GM06990 (cell line): ENCODE measurements around the gene SEL1L.

Experiments
- DNase-seq: peaks from one replicate; pipeline ENCODE4 v3.0.0-alpha.2; 2011; ENCODE audit not compliant: insufficient read length; ENCODE audit errors: extremely low read depth
- H3K27me3 ChIP-seq: replicated peaks from 2 replicates; pipeline ENCODE4 v1.6.0; 2011; ENCODE audit warnings: low read length; ENCODE audit not compliant: control insufficient read depth, insufficient read depth
- H3K36me3 ChIP-seq: 2 replicates; pipeline ENCODE4 v1.5.1; 2011; ENCODE audit warnings: low read length; ENCODE audit not compliant: control insufficient read depth, insufficient read depth
- H3K4me3 ChIP-seq: replicated peaks from 2 replicates; pipeline ENCODE4 v1.5.1; 2011; ENCODE audit warnings: low read depth, mild to moderate bottlenecking, control low read depth, low read length
- TF ChIP-seq, protein P1 (sequence below): IDR thresholded peaks from 2 replicates; pipeline ENCODE4 v1.5.1; 2011; ENCODE audit warnings: low read length, control low read depth, mild to moderate bottlenecking, inconsistent platforms; ENCODE audit not compliant: insufficient read depth, poor library complexity, severe bottlenecking

SEL1L gene

DNA sequence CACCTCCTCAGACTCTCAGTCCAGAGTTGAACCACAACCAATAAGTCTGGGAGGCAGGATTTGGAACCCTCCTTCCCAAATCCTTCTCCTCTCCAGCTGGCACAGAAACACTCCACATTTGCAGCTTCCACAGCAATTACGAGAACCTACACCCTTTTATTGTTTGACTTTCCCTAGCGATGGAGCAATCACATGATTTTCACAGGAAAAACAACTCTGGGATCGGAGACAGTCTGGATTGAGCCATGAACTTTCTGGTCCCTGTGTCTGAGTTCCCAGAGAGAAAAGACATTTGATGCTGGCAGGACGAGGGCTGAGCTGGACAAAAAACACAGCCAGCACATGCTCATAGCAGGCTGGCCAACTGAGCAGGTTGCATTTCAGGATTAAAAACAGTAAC is 84.5 kb downstream of the SEL1L start:
- Histone ChIP-seq H3K36me3 (no peaks in the 10 kb centered on the region), H3K27me3 (0 out of 2 replicates have a peak, but pooled peaks cover 2% of the 10 kb centered on the region), H3K4me3 (no peak overlapping the region)
- TF ChIP-seq, protein P1, sequence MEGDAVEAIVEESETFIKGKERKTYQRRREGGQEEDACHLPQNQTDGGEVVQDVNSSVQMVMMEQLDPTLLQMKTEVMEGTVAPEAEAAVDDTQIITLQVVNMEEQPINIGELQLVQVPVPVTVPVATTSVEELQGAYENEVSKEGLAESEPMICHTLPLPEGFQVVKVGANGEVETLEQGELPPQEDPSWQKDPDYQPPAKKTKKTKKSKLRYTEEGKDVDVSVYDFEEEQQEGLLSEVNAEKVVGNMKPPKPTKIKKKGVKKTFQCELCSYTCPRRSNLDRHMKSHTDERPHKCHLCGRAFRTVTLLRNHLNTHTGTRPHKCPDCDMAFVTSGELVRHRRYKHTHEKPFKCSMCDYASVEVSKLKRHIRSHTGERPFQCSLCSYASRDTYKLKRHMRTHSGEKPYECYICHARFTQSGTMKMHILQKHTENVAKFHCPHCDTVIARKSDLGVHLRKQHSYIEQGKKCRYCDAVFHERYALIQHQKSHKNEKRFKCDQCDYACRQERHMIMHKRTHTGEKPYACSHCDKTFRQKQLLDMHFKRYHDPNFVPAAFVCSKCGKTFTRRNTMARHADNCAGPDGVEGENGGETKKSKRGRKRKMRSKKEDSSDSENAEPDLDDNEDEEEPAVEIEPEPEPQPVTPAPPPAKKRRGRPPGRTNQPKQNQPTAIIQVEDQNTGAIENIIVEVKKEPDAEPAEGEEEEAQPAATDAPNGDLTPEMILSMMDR: no peak
- DNase-seq: no peak

DNA sequence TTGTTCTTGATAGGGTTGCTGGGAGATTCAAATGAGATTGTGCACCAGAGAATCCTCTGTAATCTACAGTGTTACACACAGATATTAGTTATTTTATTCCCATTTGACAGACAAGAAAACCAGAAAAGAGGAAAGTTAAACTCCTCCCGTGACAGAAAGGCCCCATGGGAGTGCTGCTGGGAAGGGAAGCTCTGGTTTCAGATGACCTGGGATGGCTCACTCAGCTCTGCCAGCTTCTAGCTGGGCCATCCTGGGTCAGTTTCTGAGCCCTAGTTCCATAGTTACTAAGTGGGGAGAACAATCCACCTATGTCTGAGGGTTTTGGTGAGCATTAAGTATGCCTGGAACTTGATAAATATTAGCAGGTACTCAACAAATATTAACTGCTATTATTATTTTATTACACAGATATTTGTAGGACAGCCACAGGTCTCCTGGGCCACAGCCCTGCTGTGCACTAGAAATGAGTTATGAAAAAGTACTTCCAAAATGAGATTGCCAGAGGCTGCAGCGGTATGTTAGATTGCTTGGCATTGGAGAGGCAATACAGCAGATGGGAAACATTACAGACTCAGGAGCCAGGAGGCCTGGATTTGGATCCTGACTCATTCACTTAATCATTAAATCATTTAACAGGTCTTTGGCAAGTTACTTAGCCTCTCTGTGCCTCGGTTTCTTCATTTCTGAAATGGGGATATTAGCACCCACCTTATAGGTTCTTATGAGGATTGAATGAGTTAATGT is 86.5 kb downstream of the SEL1L start:
- Histone ChIP-seq H3K27me3 (0 out of 2 replicates have a peak, but pooled peaks cover 2% of the 10 kb centered on the region), H3K36me3 (no peaks in the 10 kb centered on the region), H3K4me3 (no peak overlapping the region)
- DNase-seq: no peak
- TF ChIP-seq, protein P1: no peak

DNA sequence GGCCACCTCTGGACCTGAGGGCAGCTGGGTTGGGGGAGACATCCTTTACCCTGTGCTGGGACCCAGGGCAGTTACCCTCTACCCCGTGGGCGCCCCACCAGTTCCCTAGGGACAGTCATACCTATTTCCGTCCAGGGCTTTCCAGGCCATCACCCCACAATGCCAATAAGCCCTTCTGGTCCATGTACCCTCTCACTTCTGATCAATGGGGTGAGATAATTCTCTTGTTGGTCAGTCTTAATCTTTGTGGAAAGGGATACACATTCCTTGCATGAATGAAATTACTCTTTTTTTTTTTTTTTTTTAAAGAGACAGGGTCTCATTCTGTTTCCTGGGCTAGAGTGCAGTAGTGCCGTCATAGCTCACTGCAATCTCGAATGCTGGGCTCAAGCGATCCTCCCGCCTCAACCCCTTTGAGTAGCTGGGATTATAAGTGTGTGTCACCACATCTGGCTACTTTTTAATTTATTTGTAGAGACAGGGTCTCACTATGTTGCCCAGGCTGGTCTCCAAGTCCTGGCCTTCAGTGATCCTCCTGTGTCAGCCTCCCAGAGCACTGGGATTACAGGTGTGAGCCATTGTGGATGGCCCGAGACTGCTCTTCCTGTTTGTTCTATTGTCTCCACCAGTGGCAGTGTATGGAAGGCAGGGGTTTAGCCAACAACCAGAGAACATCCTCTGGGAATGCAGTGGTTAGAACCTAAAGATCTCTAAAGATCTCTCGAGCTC is 87.2 kb downstream of the SEL1L start:
- TF ChIP-seq, protein P1: no peak
- no peak for DNase-seq
- no peak overlapping the region for H3K4me3 ChIP-seq
- 0 out of 2 replicates have a peak, but pooled peaks cover 2% of the 10 kb centered on the region for H3K27me3 ChIP-seq
- no peaks in the 10 kb centered on the region for H3K36me3 ChIP-seq

DNA sequence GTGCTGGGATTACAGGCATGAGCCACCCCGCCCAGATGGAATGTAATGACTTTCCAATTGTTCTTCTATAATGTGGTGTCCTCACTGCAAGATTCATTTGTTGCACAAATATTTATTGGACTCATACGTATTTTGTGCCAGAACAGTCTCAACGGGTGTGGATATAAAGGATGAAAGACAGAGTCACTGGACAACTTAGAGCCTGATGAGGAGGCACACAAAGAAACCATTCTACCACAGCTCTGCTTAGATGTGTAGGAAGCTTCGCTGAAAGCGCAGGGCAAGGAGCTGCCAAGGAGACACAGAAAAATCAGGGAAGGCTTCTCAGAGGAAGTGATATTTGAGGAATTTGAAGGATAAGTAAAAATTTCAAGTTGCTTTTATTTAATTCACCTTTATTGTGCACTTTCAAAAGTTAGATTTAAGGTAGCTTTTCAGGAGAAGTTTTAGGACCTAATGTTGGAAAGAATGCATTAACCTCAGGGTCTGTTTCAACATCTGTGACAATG is 92.0 kb downstream of the SEL1L start:
- TF ChIP-seq, protein P1: no peak
- H3K27me3 ChIP-seq: 0 out of 2 replicates have a peak, but pooled peaks cover 2% of the 10 kb centered on the region
- no peak overlapping the region for H3K4me3 ChIP-seq
- no peak for DNase-seq
- no peaks in the 10 kb centered on the region for H3K36me3 ChIP-seq

DNA sequence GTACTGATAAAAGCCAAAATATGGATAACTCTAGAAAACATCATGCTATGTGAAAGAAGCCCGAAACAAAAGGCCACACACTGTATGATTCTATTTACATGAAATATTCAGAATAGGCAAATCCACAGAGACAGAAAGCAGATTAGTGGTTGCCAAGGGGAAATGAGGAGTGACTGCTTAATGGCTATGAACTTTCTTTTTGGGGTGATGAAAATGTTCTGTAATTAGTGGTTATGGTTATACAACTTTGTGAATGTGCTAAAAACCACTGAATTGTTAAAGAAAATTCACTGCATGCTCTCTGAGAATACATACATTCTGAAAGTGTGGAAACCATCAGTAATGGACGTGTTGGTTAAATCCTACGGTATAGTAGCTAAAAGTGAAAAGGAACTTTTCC is 93.6 kb downstream of the SEL1L start:
- TF ChIP-seq, protein P1: no peak
- H3K4me3 ChIP-seq: no peak overlapping the region
- DNase-seq: no peak
- peaks cover 2% of the 10 kb centered on the region; the same call in 1 of the 2 replicates for H3K27me3 ChIP-seq
- no peaks in the 10 kb centered on the region for H3K36me3 ChIP-seq
